K562 (cell line): Measurements from ENCODE around the gene TNP1. TPM values are rescaled to one million over a fixed set of nuclear protein-coding genes. Genes with fewer than 3 reads are reported as not detected.

Experiments used
- ATAC-seq: fragments of 200-7000 bp; cut with Tn5 transposase; 3 replicates; pipeline ENCODE4 v1.9.1; 2020; ENCODE audit warnings: moderate library complexity
- BruUV-seq: library from RNA; stranded (reverse); fragments of 400-500 nt; replicated peaks from 2 replicates; lab custom pipeline; 2021; lab: Mats Ljungman, UMichigan
- CTCF ChIA-PET: fragments of 300-600 bp; formaldehyde crosslinking; extraction: SDS; loops from one replicate; lab custom pipeline; 2021; ENCODE audit warnings: low intra/inter-chr PET ratio; lab: Yijun Ruan, JAX
- POLR2A ChIA-PET: fragments of 300-600, 350-650 bp; sonication (Branson Sonifier 250); formaldehyde crosslinking; extraction: SDS; loops from one replicate; lab custom pipeline; 2021; ENCODE audit warnings: antibody characterized with exemption, inconsistent platforms; lab: Yijun Ruan, JAX
- DNase-seq, 4 experiments: peaks; one replicate each; pipeline versions ENCODE4 v3.0.0 to v3.0.0-alpha.2; 2011 to 2018; ENCODE audit warnings: low spot score in 3 of 4, mixed read lengths in 3 of 4; ENCODE audit errors: extremely low read depth in 1 of 4
- FAIRE-seq: peaks from 2 replicates; lab custom pipeline; 2011; peaks lifted over from hg19 to GRCh38; lab: Jason Lieb, UNC
- H2AFZ ChIP-seq: 2 replicates; pipeline ENCODE4 v1.6.0; 2011; ENCODE audit warnings: low read depth, low read length, control low read depth, inconsistent platforms
- H3K27ac ChIP-seq: fragments of 200-600 bp; 3 replicates; pipeline ENCODE4 v1.8.0; 2011; ENCODE audit warnings: low read depth, mild to moderate bottlenecking, control low read depth, inconsistent platforms, low read length, moderate library complexity, mixed read lengths; ENCODE audit errors: extremely low read depth
- H3K27me3 ChIP-seq, 2 experiments: fragments of 300-600 bp in 1 of 2; 2 replicates in 1 of 2; 3 replicates in 1 of 2; pipeline versions ENCODE4 v1.6.0 to v1.8.0; 2011; ENCODE audit warnings: inconsistent platforms in 2 of 2, low read length in 2 of 2, mild to moderate bottlenecking in 1 of 2, mixed read lengths in 1 of 2, moderate library complexity in 1 of 2; ENCODE audit not compliant: control insufficient read depth in 2 of 2, insufficient read depth in 2 of 2
- H3K36me3 ChIP-seq: fragments of 300-600 bp; 3 replicates; pipeline ENCODE4 v1.8.0; 2011; ENCODE audit warnings: mild to moderate bottlenecking, low read length, inconsistent platforms; ENCODE audit not compliant: control insufficient read depth, insufficient read depth
- H3K4me1 ChIP-seq, 2 experiments: fragments of 200-600 bp in 1 of 2; replicated peaks in 1 of 2; 2 replicates in 1 of 2; 3 replicates in 1 of 2; pipeline versions ENCODE4 v1.5.1 to v1.8.0; 2011; ENCODE audit warnings: inconsistent platforms in 2 of 2, low read length in 2 of 2, mild to moderate bottlenecking in 1 of 2, mixed read lengths in 1 of 2, moderate library complexity in 1 of 2; ENCODE audit not compliant: control insufficient read depth in 2 of 2, insufficient read depth in 2 of 2
- H3K4me2 ChIP-seq: 2 replicates; pipeline ENCODE4 v1.6.1; 2011; ENCODE audit warnings: low read length, control low read depth, inconsistent platforms, mixed read lengths; ENCODE audit not compliant: insufficient read depth
- H3K4me3 ChIP-seq: fragments of 200-600 bp; sonication (generic), shearing (Covaris generic); 2 replicates; pipeline ENCODE4 v1.5.1; 2016; ENCODE audit warnings: control low read depth, inconsistent platforms
- H3K79me2 ChIP-seq: fragments of 200-600 bp; 3 replicates; pipeline ENCODE4 v1.8.0; 2011; ENCODE audit warnings: low read length, inconsistent platforms; ENCODE audit not compliant: control insufficient read depth, insufficient read depth
- H3K9ac ChIP-seq, 2 experiments: 2 replicates each; pipeline versions ENCODE4 v1.6.0 to v1.6.1; 2011; ENCODE audit warnings: low read depth in 2 of 2, low read length in 2 of 2, control low read depth in 1 of 2, inconsistent platforms in 1 of 2, mild to moderate bottlenecking in 1 of 2, mixed read lengths in 1 of 2; ENCODE audit not compliant: insufficient read depth in 1 of 2
- H3K9me1 ChIP-seq: one replicate; pipeline ENCODE4 v1.6.0; 2011; ENCODE audit warnings: inconsistent platforms, mild to moderate bottlenecking, low read length, moderate library complexity; ENCODE audit not compliant: control insufficient read depth, insufficient read depth
- H3K9me3 ChIP-seq: replicated peaks from 2 replicates; pipeline ENCODE4 v1.5.1; 2011; ENCODE audit warnings: low read depth, low read length, inconsistent platforms; ENCODE audit not compliant: control insufficient read depth, insufficient read depth
- H4K20me1 ChIP-seq: replicated peaks from 2 replicates; pipeline ENCODE4 v1.6.1; 2011; ENCODE audit warnings: low read length, inconsistent platforms, mixed read lengths; ENCODE audit not compliant: control insufficient read depth, insufficient read depth
- BRF1 ChIP-seq: IDR thresholded peaks from 3 replicates; pipeline ENCODE4 v1.6.1; 2011; ENCODE audit warnings: borderline replicate concordance, mild to moderate bottlenecking; ENCODE audit not compliant: insufficient read length; ENCODE audit errors: extremely low read depth
- CCAR2 ChIP-seq: fragments of 200-400 bp; formaldehyde crosslinking; IDR thresholded peaks from 2 replicates; pipeline ENCODE4 v1.6.1; 2017; ENCODE audit warnings: mild to moderate bottlenecking, low read depth, low read length
- GTF2E2 ChIP-seq: fragments of 200-800 bp; sonication (Bioruptor generic); IDR thresholded peaks from 2 replicates; pipeline ENCODE4 v1.6.1; 2016; ENCODE audit warnings: missing genetic modification characterization, missing compliant biosample characterization
- HDAC3 ChIP-seq: fragments of 450-650 bp; IDR thresholded peaks from 2 replicates; pipeline ENCODE4 v1.6.1; 2018; ENCODE audit warnings: borderline replicate concordance, mild to moderate bottlenecking, moderate library complexity; ENCODE audit not compliant: partially characterized antibody
- HDAC6 ChIP-seq: IDR thresholded peaks from 2 replicates; pipeline ENCODE4 v1.6.1; 2012; ENCODE audit warnings: low read depth, mild to moderate bottlenecking, control low read depth, inconsistent platforms, low read length, moderate library complexity
- LCOR ChIP-seq: sonication (generic); formaldehyde crosslinking; IDR thresholded peaks from 2 replicates; pipeline ENCODE4 v1.8.0; 2022; ENCODE audit warnings: mild to moderate bottlenecking, missing genetic modification reagents
- NCOA1 ChIP-seq: fragments of 450-650 bp; IDR thresholded peaks from 2 replicates; pipeline ENCODE4 v1.6.1; 2016; ENCODE audit warnings: low read depth
- NCOR1 ChIP-seq: fragments of 450-650 bp; IDR thresholded peaks from 2 replicates; pipeline ENCODE4 v1.6.1; 2016; ENCODE audit warnings: mild to moderate bottlenecking, moderate library complexity
- NEUROD1 ChIP-seq: fragments of 150-350 bp; IDR thresholded peaks from 2 replicates; pipeline ENCODE4 v1.6.1; 2014; ENCODE audit warnings: borderline replicate concordance, low read length, low read depth; ENCODE audit not compliant: partially characterized antibody
- NFATC3 ChIP-seq: fragments of 450-650 bp; IDR thresholded peaks from 2 replicates; pipeline ENCODE4 v1.6.1; 2017; ENCODE audit warnings: mild to moderate bottlenecking
- NR1H2 ChIP-seq: sonication (generic); formaldehyde crosslinking; IDR thresholded peaks from 2 replicates; pipeline ENCODE4 v1.4.0; 2020; ENCODE audit warnings: mild to moderate bottlenecking, missing genetic modification reagents
- RFX1 ChIP-seq: fragments of 450-650 bp; IDR thresholded peaks from 2 replicates; pipeline ENCODE4 v1.6.1; 2016; ENCODE audit warnings: mild to moderate bottlenecking, moderate library complexity
- RFX5 ChIP-seq: IDR thresholded peaks from 2 replicates; pipeline ENCODE4 v1.6.1; 2011; ENCODE audit warnings: low read depth, mild to moderate bottlenecking, improper control_type of control experiment, low read length
- SIN3A ChIP-seq, 2 experiments: fragments of 150-350 bp in 1 of 2; IDR thresholded peaks; 2 replicates each; pipeline ENCODE4 v1.6.1; 2011 to 2016; ENCODE audit warnings: borderline replicate concordance in 2 of 2, low read depth in 2 of 2, low read length in 2 of 2, mild to moderate bottlenecking in 2 of 2, moderate library complexity in 2 of 2; ENCODE audit not compliant: control insufficient read depth in 1 of 2
- TFAP4 ChIP-seq: sonication (generic); formaldehyde crosslinking; IDR thresholded peaks from 2 replicates; pipeline ENCODE4 v1.8.0; 2022; ENCODE audit warnings: missing genetic modification reagents, mild to moderate bottlenecking, moderate library complexity, borderline replicate concordance
- WGBS: fragments of 100-300 bp; shearing (Covaris generic); methylation state at CpG from one replicate; pipeline ENCODE4 v1.1.6; 2016; ENCODE audit warnings: low coverage, mixed read lengths; ENCODE audit not compliant: insufficient coverage; ENCODE audit errors: missing lambda C conversion rate; 5-methylcytosine and 5-hydroxymethylcytosine counted together
- in situ Hi-C: fragments of 300-500 bp; cut with MboI; formaldehyde crosslinking; loops from 4 replicates; pipeline ENCODE4 v1.15.0; 2018; ENCODE audit warnings: inconsistent platforms, mixed read lengths
- intact Hi-C: fragments of 100-400 bp; cut with micrococcal nuclease; formaldehyde crosslinking; loops from 2 replicates; pipeline ENCODE4 v1.14.2; 2022
- polyA plus RNA-seq, 8 experiments: library from polyadenylated mRNA; depleted of rRNA in 4 of 8; stranded (reverse) in 5 of 8; unstranded in 3 of 8; fragments of >200 nt; fragmentation: Nextera tagmentation in 2 of 8; fragmentation: Illumina TruSeq in 1 of 8; extraction: Ambion mirVana in 2 of 8; extraction: Trizol in 1 of 8; gene quantifications; 2 replicates each; pipeline versions ENCODE4 v1.2.1 to v1.2.3, GENCODE V29; 2011 to 2014; ENCODE audit warnings: inconsistent platforms in 1 of 8, missing spikeins in 1 of 8
- total RNA-seq, 7 experiments: library from RNA; depleted of rRNA in 6 of 7; stranded (reverse); fragments of >200 nt in 6 of 7; fragmentation: Illumina TruSeq in 2 of 7; extraction: Trizol in 2 of 7; gene quantifications; 2 replicates each; pipeline versions ENCODE4 v1.2.1 to v1.2.3, GENCODE V29; 2011 to 2021; ENCODE audit warnings: low replicate concordance in 1 of 7

Gene TNP1
- total and polyA plus RNA-seq, 9 of the 15 experiments (the other 6 are each of a cell fraction or from before 2014, with no cell fraction given) = not detected

GRCh38 chr2:216903470-216903869, 43.6 kb upstream of the TNP1 start:
- DNase-seq = no peak
- H3K79me2 ChIP-seq = no peaks in the 10 kb centered on the region
- no peaks in the 10 kb centered on the region for H3K9me1 ChIP-seq
- no peaks in the 10 kb centered on the region for H4K20me1 ChIP-seq
- H3K9ac ChIP-seq = no peak overlapping the region
- H2AFZ ChIP-seq = no peak overlapping the region
- 8% methylated on average over 2 of the region's 3 CpGs for WGBS
- no peak for TF ChIP-seq NCOR1
- no peak for TF ChIP-seq NEUROD1
- no peak for TF ChIP-seq NFATC3
- TF ChIP-seq RFX1 = no peak
- TF ChIP-seq HDAC3 = no peak
- no peak for TF ChIP-seq NR1H2 (CRISPR knock-in tag)
- TF ChIP-seq LCOR = no peak
- no peak for TF ChIP-seq HDAC6
- TF ChIP-seq NCOA1 = no peak
- no peak for TF ChIP-seq GTF2E2 (tag)
- TF ChIP-seq CCAR2 = no peak
- no peak for TF ChIP-seq SIN3A (IDR thresholded peaks at IDR 0.05; ENCODE audit: borderline replicate concordance in 2 of 2, control insufficient read depth in 1 of 2, low read depth in 2 of 2, low read length in 2 of 2)
- no peak for TF ChIP-seq RFX5
- TF ChIP-seq BRF1 = no peak
- TF ChIP-seq TFAP4 (CRISPR knock-in tag) = no peak
- ChIA-PET POLR2A (no interaction called here), CTCF (no interaction called here)
- in situ Hi-C loops (no loop called here), intact Hi-C loops (no loop called here)
- no peaks in the 10 kb centered on the region for H3K27me3 ChIP-seq
- BruUV-seq = no TSS peak
- no peaks in the 10 kb centered on the region for H3K9me3 ChIP-seq
- H3K4me1 ChIP-seq = peaks cover 0 to 3% of the 10 kb centered on the region in 2 experiments; a peak in 2 of 5 replicates
- H3K4me2 ChIP-seq = no peak overlapping the region
- ATAC-seq = no peak
- no peaks in the 10 kb centered on the region for H3K36me3 ChIP-seq
- H3K4me3 ChIP-seq = no peak overlapping the region
- H3K27ac ChIP-seq = no peak overlapping the region
- FAIRE-seq = no peak
